Neural cell (in vitro differentiated cells): ENCODE data around the gene SLC6A11. TPM values are rescaled to one million over a fixed set of nuclear protein-coding genes. Genes with fewer than 3 reads are reported as not detected.
A peak's percentile ranks its signal among the peaks of the same experiment; 100 is the strongest.

Experiments used
- H2AFZ ChIP-seq: fragments of 200-600, 300-800 bp; sonication (generic), shearing (Covaris generic); 2 replicates; pipeline ENCODE4 v1.6.0; 2014; ENCODE audit warnings: low read depth, mild to moderate bottlenecking, antibody characterized with exemption, low read length, moderate library complexity
- H3F3A ChIP-seq: fragments of 200-600 bp; shearing (Covaris generic); 2 replicates; pipeline ENCODE4 v1.6.1; 2016; ENCODE audit warnings: mild to moderate bottlenecking, moderate library complexity, mixed read lengths, antibody characterized with exemption, low read length; ENCODE audit not compliant: insufficient read depth, poor library complexity, severe bottlenecking
- H3K27ac ChIP-seq: fragments of 200-600, 300-800 bp; sonication (generic), shearing (Covaris generic); 2 replicates; pipeline ENCODE4 v1.5.1; 2014; ENCODE audit warnings: mild to moderate bottlenecking, low read length, moderate library complexity
- H3K27me3 ChIP-seq: fragments of 300-800, 200-600 bp; sonication (generic), shearing (Covaris generic); 2 replicates; pipeline ENCODE4 v1.6.0; 2014; ENCODE audit warnings: mild to moderate bottlenecking, low read depth, low read length, moderate library complexity; ENCODE audit not compliant: insufficient read depth
- H3K36me3 ChIP-seq: fragments of 300-800, 200-600 bp; sonication (generic), shearing (Covaris generic); 2 replicates; pipeline ENCODE4 v1.5.1; 2014; ENCODE audit warnings: mild to moderate bottlenecking, antibody characterized with exemption, low read length, moderate library complexity; ENCODE audit not compliant: insufficient read depth
- H3K4me2 ChIP-seq: fragments of 300-800, 200-600 bp; sonication (generic), shearing (Covaris generic); 2 replicates; pipeline ENCODE4 v1.6.0; 2014; ENCODE audit warnings: mild to moderate bottlenecking, low read length
- H3K4me3 ChIP-seq: fragments of 300-800, 200-600 bp; sonication (generic), shearing (Covaris generic); 2 replicates; pipeline ENCODE4 v1.5.1; 2014; ENCODE audit warnings: mild to moderate bottlenecking, low read length, moderate library complexity
- H3K79me2 ChIP-seq: fragments of 200-600 bp; shearing (Covaris generic); replicated peaks from 2 replicates; pipeline ENCODE4 v1.6.0; 2014; ENCODE audit warnings: mild to moderate bottlenecking, low read length, moderate library complexity; ENCODE audit not compliant: insufficient read depth
- H3K9ac ChIP-seq: fragments of 300-800, 200-600 bp; sonication (generic), shearing (Covaris generic); 2 replicates; pipeline ENCODE4 v1.6.1; 2016; ENCODE audit warnings: mild to moderate bottlenecking, low read length, mixed read lengths
- H3K9me2 ChIP-seq: fragments of 200-600 bp; shearing (Covaris generic); 2 replicates; pipeline ENCODE4 v1.6.1; 2016; ENCODE audit warnings: mild to moderate bottlenecking, low read length, mixed read lengths; ENCODE audit not compliant: insufficient read depth
- H3K9me3 ChIP-seq: fragments of 200-600, 300-800 bp; sonication (generic), shearing (Covaris generic); 2 replicates; pipeline ENCODE4 v1.6.1; 2016; ENCODE audit warnings: mild to moderate bottlenecking, mixed run types, low read length, moderate library complexity, mixed read lengths
- H4K20me1 ChIP-seq: fragments of 200-600 bp; shearing (Covaris generic); 2 replicates; pipeline ENCODE4 v1.6.1; 2016; ENCODE audit warnings: mild to moderate bottlenecking, mixed run types; ENCODE audit not compliant: insufficient read depth
- EP300 ChIP-seq: fragments of 450-650 bp; conservative IDR thresholded peaks from 2 replicates; pipeline ENCODE4 v1.6.1; 2014; ENCODE audit warnings: antibody characterized with exemption, mild to moderate bottlenecking, moderate library complexity; ENCODE audit not compliant: poor library complexity, severe bottlenecking
- EZH2 ChIP-seq: fragments of 200-600, 300-800 bp; shearing (Covaris generic), sonication (generic); IDR thresholded peaks from 2 replicates; pipeline ENCODE4 v1.6.1; 2014; ENCODE audit warnings: antibody characterized with exemption, low read length, borderline replicate concordance, mild to moderate bottlenecking; ENCODE audit not compliant: insufficient read depth, poor library complexity, severe bottlenecking
- MXI1 ChIP-seq: fragments of 450-650 bp; conservative IDR thresholded peaks from 2 replicates; pipeline ENCODE4 v1.6.1; 2014; ENCODE audit warnings: antibody characterized with exemption, mild to moderate bottlenecking; ENCODE audit not compliant: poor library complexity, severe bottlenecking
- POLR2AphosphoS5 ChIP-seq: IDR thresholded peaks from 2 replicates; pipeline ENCODE4 v1.6.1; 2012
- RAD21 ChIP-seq: fragments of 450-650 bp; conservative IDR thresholded peaks from 2 replicates; pipeline ENCODE4 v1.6.1; 2014; ENCODE audit warnings: antibody characterized with exemption, mild to moderate bottlenecking, moderate library complexity
- SMC3 ChIP-seq: fragments of 450-650 bp; conservative IDR thresholded peaks from 2 replicates; pipeline ENCODE4 v1.6.1; 2014; ENCODE audit warnings: antibody characterized with exemption, mild to moderate bottlenecking, moderate library complexity; ENCODE audit not compliant: poor library complexity
- TAF1 ChIP-seq: IDR thresholded peaks from 2 replicates; pipeline ENCODE4 v1.6.1; 2012; ENCODE audit warnings: low read depth
- polyA plus RNA-seq: library from polyadenylated mRNA; depleted of rRNA; stranded (reverse); fragments of >200 nt; gene quantifications from 2 replicates; pipeline ENCODE4 v1.2.3, GENCODE V29; 2014
- TF ChIP-seq, protein P1 (sequence below): IDR thresholded peaks from 2 replicates; pipeline ENCODE4 v1.6.1; 2012; ENCODE audit warnings: borderline replicate concordance

SLC6A11 gene
- polyA plus RNA-seq, 1 donor from 2014 or later: 4.2 TPM

DNA sequence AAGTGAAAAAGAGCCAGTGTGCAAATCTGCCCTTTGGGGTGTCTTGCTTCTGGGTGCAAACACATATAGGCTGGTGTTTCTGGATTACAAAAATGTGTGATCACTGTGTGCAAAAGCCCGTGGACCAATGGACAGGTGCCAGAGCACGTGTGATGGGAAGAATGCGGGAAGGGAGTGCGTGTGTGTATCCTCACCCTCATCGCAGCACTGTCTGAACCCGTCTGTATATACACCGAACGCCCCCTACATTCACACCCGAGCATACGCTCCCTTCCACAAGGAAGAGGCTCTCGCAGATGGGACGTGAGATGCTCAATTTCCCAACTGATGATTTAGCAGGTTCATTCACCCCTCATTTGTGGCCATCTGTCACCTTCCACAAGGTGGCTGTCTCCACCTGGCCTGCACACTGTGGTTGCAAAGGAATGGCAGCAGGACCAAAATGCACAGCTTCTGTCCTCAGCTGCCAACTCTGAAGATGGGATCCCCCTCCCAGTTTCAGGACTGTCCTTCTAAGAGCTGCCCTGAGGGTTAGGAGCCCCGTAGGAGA is 157.1 kb downstream of the SLC6A11 start:
- peak overlapping the region; percentile 48 for H3K27ac ChIP-seq
- no peak overlapping the region for H3K4me3 ChIP-seq
- TF ChIP-seq EZH2 (no peak), RAD21 (peak; percentile 25)
- no peaks in the 10 kb centered on the region for H3K9me2 ChIP-seq
- H3K36me3 ChIP-seq: no peaks in the 10 kb centered on the region
- H3K9me3 ChIP-seq: no peaks in the 10 kb centered on the region
- H3K79me2 ChIP-seq: no peaks in the 10 kb centered on the region
- H2AFZ ChIP-seq: no peak overlapping the region
- H3K27me3 ChIP-seq: no peaks in the 10 kb centered on the region
- H3F3A ChIP-seq: no peaks in the 10 kb centered on the region
- peak overlapping the region; percentile 31 for H3K9ac ChIP-seq
- H4K20me1 ChIP-seq: no peaks in the 10 kb centered on the region
- no peak overlapping the region for H3K4me2 ChIP-seq

DNA sequence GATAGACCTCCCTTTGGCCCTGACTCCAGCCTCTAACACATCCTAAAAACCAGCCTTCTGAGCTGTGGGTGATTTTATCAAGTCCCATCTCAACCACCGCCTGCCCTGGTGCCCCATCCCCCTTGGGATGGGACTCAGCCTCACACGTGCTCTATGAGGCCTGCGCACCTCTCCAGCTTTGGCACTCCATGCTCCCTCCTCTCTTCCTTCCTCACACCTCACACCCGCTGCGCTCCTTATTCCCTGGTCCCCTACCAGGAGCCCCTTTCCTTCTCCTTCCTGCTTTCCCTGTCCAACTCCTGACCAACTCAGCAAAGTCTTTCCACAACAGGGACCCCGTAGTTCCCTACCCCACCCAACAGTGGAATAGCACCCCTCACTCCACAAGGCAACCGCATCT is 158.1 kb downstream of the SLC6A11 start:
- Histone ChIP-seq H3K9me3 (no peaks in the 10 kb centered on the region), H4K20me1 (no peaks in the 10 kb centered on the region), H3K27ac (no peak overlapping the region), H3K79me2 (no peaks in the 10 kb centered on the region), H3K4me2 (no peak overlapping the region), H3F3A (no peaks in the 10 kb centered on the region), H3K27me3 (no peaks in the 10 kb centered on the region), H3K9ac (no peak overlapping the region), H3K9me2 (no peaks in the 10 kb centered on the region), H2AFZ (no peak overlapping the region), H3K4me3 (no peak overlapping the region), H3K36me3 (no peaks in the 10 kb centered on the region)
- no peak for TF ChIP-seq RAD21

DNA sequence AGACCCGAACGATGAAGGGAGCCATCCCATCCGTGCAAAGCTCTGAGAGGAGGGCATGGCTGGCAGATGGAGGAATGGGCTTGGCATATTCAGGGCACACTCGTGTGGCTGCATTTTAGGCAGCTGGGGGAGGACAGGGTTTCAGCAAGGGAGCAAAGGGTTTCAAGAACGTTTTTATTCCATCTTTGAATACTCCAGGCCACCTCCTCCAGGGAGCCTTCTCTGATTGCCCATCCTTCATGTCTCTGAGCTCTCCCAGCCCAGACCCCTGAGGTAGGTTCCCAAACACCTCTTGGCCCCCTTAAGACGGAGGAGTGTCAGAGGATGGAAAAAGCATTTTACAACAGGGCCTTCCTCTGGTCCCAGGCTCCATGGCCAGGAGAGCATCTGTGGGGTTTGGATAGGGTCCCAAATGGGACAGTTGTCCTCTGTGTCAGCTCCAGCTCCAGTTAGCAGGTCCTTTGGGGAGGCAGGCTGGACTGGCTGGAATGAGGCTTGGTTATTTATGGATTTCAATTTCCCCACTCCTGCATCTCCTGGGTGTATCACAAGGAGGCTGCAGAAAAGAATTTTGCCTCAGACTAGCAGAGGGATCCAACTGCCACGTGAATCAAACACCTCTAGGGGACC is 158.8 kb downstream of the SLC6A11 start:
- H3K4me3 ChIP-seq: no peak overlapping the region
- H4K20me1 ChIP-seq: no peaks in the 10 kb centered on the region
- no peaks in the 10 kb centered on the region for H3K9me2 ChIP-seq
- no peaks in the 10 kb centered on the region for H3K79me2 ChIP-seq
- H3K27me3 ChIP-seq: no peaks in the 10 kb centered on the region
- H3K4me2 ChIP-seq: no peak overlapping the region
- H3K36me3 ChIP-seq: no peaks in the 10 kb centered on the region
- H3K9me3 ChIP-seq: no peaks in the 10 kb centered on the region
- H3K9ac ChIP-seq: no peak overlapping the region
- H2AFZ ChIP-seq: no peak overlapping the region
- TF ChIP-seq EP300: no peak
- no peak for TF ChIP-seq POLR2AphosphoS5
- no peak for TF ChIP-seq SMC3
- no peak for TF ChIP-seq MXI1
- TF ChIP-seq, protein P1, sequence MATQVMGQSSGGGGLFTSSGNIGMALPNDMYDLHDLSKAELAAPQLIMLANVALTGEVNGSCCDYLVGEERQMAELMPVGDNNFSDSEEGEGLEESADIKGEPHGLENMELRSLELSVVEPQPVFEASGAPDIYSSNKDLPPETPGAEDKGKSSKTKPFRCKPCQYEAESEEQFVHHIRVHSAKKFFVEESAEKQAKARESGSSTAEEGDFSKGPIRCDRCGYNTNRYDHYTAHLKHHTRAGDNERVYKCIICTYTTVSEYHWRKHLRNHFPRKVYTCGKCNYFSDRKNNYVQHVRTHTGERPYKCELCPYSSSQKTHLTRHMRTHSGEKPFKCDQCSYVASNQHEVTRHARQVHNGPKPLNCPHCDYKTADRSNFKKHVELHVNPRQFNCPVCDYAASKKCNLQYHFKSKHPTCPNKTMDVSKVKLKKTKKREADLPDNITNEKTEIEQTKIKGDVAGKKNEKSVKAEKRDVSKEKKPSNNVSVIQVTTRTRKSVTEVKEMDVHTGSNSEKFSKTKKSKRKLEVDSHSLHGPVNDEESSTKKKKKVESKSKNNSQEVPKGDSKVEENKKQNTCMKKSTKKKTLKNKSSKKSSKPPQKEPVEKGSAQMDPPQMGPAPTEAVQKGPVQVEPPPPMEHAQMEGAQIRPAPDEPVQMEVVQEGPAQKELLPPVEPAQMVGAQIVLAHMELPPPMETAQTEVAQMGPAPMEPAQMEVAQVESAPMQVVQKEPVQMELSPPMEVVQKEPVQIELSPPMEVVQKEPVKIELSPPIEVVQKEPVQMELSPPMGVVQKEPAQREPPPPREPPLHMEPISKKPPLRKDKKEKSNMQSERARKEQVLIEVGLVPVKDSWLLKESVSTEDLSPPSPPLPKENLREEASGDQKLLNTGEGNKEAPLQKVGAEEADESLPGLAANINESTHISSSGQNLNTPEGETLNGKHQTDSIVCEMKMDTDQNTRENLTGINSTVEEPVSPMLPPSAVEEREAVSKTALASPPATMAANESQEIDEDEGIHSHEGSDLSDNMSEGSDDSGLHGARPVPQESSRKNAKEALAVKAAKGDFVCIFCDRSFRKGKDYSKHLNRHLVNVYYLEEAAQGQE: no peak
- no peak for TF ChIP-seq RAD21
- TF ChIP-seq EZH2: no peak
- no peak for TF ChIP-seq TAF1
- no peak overlapping the region for H3K27ac ChIP-seq
- no peaks in the 10 kb centered on the region for H3F3A ChIP-seq
